A673 (cell line): Measurements from ENCODE around the gene AMY1C. TPM values are rescaled to one million over a fixed set of nuclear protein-coding genes. Genes with fewer than 3 reads are reported as not detected.
A peak's percentile ranks its signal among the peaks of the same experiment; 100 is the strongest.

ENCODE experiments used
- BruUV-seq: library from RNA; stranded (reverse); fragments of 400-500 nt; replicated peaks from 2 replicates; lab custom pipeline; 2021; lab: Mats Ljungman, UMichigan
- CTCF ChIA-PET: fragments of 300-600 bp; sonication (Branson Sonifier 250); formaldehyde crosslinking; loops from one replicate; lab custom pipeline; 2022; ENCODE audit warnings: antibody characterized with exemption; lab: Charles Lee
- POLR2A ChIA-PET: fragments of 300-600 bp; sonication (Branson Sonifier 250); formaldehyde crosslinking; loops from one replicate; lab custom pipeline; 2022; ENCODE audit warnings: antibody characterized with exemption; ENCODE audit not compliant: low non-redundant PET; lab: Charles Lee
- DNase-seq: peaks from one replicate; pipeline ENCODE4 v3.0.0-alpha.2; 2015; ENCODE audit warnings: low spot score
- H3K27ac ChIP-seq: fragments of 200-600 bp; sonication (generic); 2 replicates; pipeline ENCODE4 v1.5.1; 2016; ENCODE audit warnings: mixed run types, low read depth, mild to moderate bottlenecking, mixed read lengths, antibody characterized with exemption, low read length; ENCODE audit not compliant: poor library complexity, severe bottlenecking
- H3K27me3 ChIP-seq: fragments of 200-600 bp; sonication (generic); replicated peaks from 2 replicates; pipeline ENCODE4 v1.6.1; 2017; ENCODE audit warnings: mixed run types, low read depth, mild to moderate bottlenecking, mixed read lengths, antibody characterized with exemption, low read length; ENCODE audit not compliant: insufficient read depth, poor library complexity
- H3K36me3 ChIP-seq: fragments of 200-600 bp; sonication (generic); 2 replicates; pipeline ENCODE4 v1.6.1; 2016; ENCODE audit warnings: mixed run types, mild to moderate bottlenecking, mixed read lengths, antibody characterized with exemption, low read length; ENCODE audit not compliant: insufficient read depth, poor library complexity, severe bottlenecking
- H3K4me1 ChIP-seq: fragments of 200-600 bp; sonication (generic); 2 replicates; pipeline ENCODE4 v1.6.1; 2017; ENCODE audit warnings: mixed run types, mild to moderate bottlenecking, mixed read lengths, antibody characterized with exemption, low read length; ENCODE audit not compliant: insufficient read depth, poor library complexity, severe bottlenecking
- H3K4me3 ChIP-seq: fragments of 200-600 bp; sonication (generic); 2 replicates; pipeline ENCODE4 v1.5.1; 2016; ENCODE audit warnings: low read depth, mixed run types, mild to moderate bottlenecking, mixed read lengths, low read length; ENCODE audit not compliant: poor library complexity, severe bottlenecking
- H3K9me3 ChIP-seq: fragments of 200-600 bp; sonication (generic); 2 replicates; pipeline ENCODE4 v1.6.1; 2016; ENCODE audit warnings: mixed run types, low read depth, mild to moderate bottlenecking, mixed read lengths, antibody characterized with exemption, low read length; ENCODE audit not compliant: poor library complexity, severe bottlenecking
- CTCF ChIP-seq: fragments of 300-800, 200-600 bp; sonication (generic); conservative IDR thresholded peaks from 2 replicates; pipeline ENCODE4 v1.5.1; 2017; ENCODE audit warnings: low read depth, mild to moderate bottlenecking, antibody characterized with exemption, low read length, moderate library complexity, mixed read lengths
- EZH2 ChIP-seq: fragments of 200-600 bp; sonication (generic); IDR thresholded peaks from 2 replicates; pipeline ENCODE4 v1.6.1; 2017; ENCODE audit warnings: borderline replicate concordance, low read depth, mild to moderate bottlenecking, mixed read lengths, antibody characterized with exemption, low read length; ENCODE audit not compliant: poor library complexity, severe bottlenecking
- intact Hi-C: fragments of 100-400 bp; cut with micrococcal nuclease; formaldehyde crosslinking; loops from one replicate; pipeline ENCODE4 v1.10.0; 2022; ENCODE audit not compliant: unreplicated experiment
- total RNA-seq: library from RNA; stranded (reverse); gene quantifications from 2 replicates; pipeline ENCODE4 v1.2.3, GENCODE V29; 2021

AMY1C gene
- total RNA-seq, 1 experiment from 2014 or later, result not detected

GRCh38 chr1:103779932-103780331, 30.2 kb downstream of the AMY1C start:
- Histone ChIP-seq H3K27me3 (no peaks in the 10 kb centered on the region), H3K4me1 (no peaks in the 10 kb centered on the region), H3K27ac (no peak overlapping the region), H3K4me3 (no peak overlapping the region), H3K36me3 (no peaks in the 10 kb centered on the region), H3K9me3 (no peaks in the 10 kb centered on the region)
- DNase-seq, result no peak
- CTCF ChIA-PET, result no interaction called here
- TF ChIP-seq CTCF (no peak), EZH2 (no peak)
- POLR2A ChIA-PET, result no interaction called here
- intact Hi-C loops, result no loop called here
- BruUV-seq, result no TSS peak

- no peaks in the 10 kb centered on the region for H3K27me3 ChIP-seq
- ChIA-PET CTCF (no interaction called here), POLR2A (no interaction called here)
- no peaks in the 10 kb centered on the region for H3K36me3 ChIP-seq
- H3K4me1 ChIP-seq, result no peaks in the 10 kb centered on the region
- BruUV-seq, result no TSS peak
- no peak for TF ChIP-seq CTCF
- TF ChIP-seq EZH2, result no peak
- H3K4me3 ChIP-seq, result no peak overlapping the region
- no peaks in the 10 kb centered on the region for H3K9me3 ChIP-seq
- no peak overlapping the region for H3K27ac ChIP-seq
- intact Hi-C loops, result no loop called here
- DNase-seq, result no peak
These were observed 34.3 kb downstream of the AMY1C start for GRCh38 chr1:103783944-103784377.

- H3K9me3 ChIP-seq, result no peaks in the 10 kb centered on the region
- intact Hi-C loops, result loop anchor here (2.0 kb wide), 1 partner anchor 1240 kb away; no protein-coding TSS in a partner anchor
- ChIA-PET POLR2A (no interaction called here), CTCF (no interaction called here)
- H3K36me3 ChIP-seq, result no peaks in the 10 kb centered on the region
- BruUV-seq, result no TSS peak
- DNase-seq, result peak; percentile 37
- TF ChIP-seq CTCF, result peak; percentile 55
- no peak for TF ChIP-seq EZH2
- H3K4me1 ChIP-seq, result no peaks in the 10 kb centered on the region
- no peak overlapping the region for H3K27ac ChIP-seq
- H3K4me3 ChIP-seq, result no peak overlapping the region
- H3K27me3 ChIP-seq, result no peaks in the 10 kb centered on the region
These were observed 38.7 kb downstream of the AMY1C start for GRCh38 chr1:103788377-103788776.
